ENCODE data around the gene IL31.

Gene IL31

DNA sequence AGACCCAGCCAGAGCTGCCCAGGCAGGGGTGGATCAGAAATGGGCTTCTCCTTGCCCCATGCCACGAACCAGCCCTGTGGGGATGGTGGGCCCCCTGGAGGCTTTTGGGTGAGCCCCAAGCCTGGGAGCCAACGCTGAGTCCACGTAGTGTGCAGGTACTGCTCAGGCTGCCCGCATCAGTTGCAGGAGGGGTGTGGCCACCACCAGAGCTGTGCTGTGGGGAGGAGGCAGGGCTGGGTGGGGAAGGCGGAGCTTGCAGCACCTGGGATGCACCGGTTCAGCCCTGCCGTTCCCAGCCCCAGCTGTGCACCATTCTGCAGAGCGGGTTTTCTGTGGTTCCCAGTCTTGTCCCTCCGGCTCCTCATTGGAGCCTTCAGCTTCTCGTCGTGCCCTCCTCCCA is 36.3 kb downstream of the IL31 start:
- Histone ChIP-seq H3K4me1 (ENCODE audit: insufficient read depth, low read length) (no peaks in the 10 kb centered on the region), H3K36me3 (ENCODE audit: insufficient read depth, low read length) (peaks cover 21% of the 10 kb centered on the region), H3K9me3 (ENCODE audit: control insufficient read depth, insufficient read depth, low read length) (peaks cover 17% of the 10 kb centered on the region), H3K9ac (ENCODE audit: low read depth, low read length) (no peak overlapping the region)

DNA sequence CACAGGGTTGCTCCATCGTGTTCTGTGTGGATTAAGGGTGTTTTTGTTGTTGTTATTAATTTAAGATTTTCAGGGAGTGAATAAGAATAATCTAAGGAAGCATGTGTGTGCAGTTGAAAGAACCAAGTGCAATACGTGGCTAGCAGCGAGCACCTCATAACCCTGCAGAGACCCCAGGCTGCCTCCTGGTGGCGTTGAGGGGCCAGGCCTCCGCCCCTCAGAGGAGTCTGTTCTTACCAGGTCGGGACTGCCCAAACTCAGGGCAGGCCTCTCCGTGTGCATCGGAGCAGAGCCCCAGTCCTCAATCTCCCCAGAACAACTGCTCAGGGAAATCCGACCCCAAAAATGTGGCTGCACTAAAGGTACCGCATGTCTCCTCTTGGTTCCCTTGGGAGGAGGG is 36.8 kb downstream of the IL31 start:
- Histone ChIP-seq H3K36me3 (ENCODE audit: insufficient read depth, low read length) (peaks cover 16% of the 10 kb centered on the region), H3K9ac (ENCODE audit: low read depth, low read length) (no peak overlapping the region), H3K4me1 (ENCODE audit: insufficient read depth, low read length) (no peaks in the 10 kb centered on the region), H3K9me3 (ENCODE audit: control insufficient read depth, insufficient read depth, low read length) (peaks cover 12% of the 10 kb centered on the region)

- Histone ChIP-seq H3K9me3 (ENCODE audit: control insufficient read depth, insufficient read depth, low read length) (peaks cover under 1% of the 10 kb centered on the region; the same call in 1 of the 2 replicates), H3K4me1 (ENCODE audit: insufficient read depth, low read length) (no peaks in the 10 kb centered on the region), H3K9ac (ENCODE audit: low read depth, low read length) (no peak overlapping the region), H3K36me3 (ENCODE audit: insufficient read depth, low read length) (peaks cover 11% of the 10 kb centered on the region; the same call in 1 of the 2 replicates)
Observed at GRCh38 chr12:122135437-122136031, 38.5 kb downstream of the IL31 start.

DNA sequence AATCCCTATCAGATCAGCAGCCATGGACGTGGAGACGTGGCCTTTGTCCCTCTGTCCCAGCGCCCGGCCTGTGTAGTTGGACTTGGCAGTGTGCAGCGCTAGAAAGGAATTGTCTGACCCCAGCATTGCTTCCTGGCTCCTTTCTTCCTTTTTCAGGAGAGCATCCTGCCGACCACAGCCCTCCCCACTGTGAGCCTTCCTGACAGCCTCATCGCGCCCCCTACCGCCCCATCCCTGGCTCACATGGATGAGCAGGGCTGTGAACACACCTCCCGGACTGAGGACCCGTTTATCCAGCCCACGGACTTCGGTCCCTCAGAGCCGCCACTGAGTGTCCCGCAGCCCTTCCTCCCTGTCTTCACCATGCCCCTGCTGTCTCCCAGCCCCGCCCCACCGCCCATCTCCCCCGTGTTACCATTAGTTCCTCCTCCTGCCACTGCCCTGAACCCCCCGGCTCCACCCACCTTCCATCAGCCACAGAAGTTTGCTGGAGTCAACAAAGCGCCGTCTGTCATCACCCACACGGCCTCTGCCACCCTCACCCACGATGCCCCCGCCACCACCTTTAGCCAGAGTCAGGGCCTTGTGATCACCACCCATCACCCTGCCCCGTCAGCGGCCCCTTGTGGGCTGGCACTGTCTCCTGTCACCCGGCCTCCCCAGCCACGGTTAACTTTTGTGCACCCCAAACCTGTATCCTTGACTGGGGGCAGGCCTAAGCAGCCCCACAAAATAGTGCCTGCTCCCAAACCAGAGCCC is 40.6 kb downstream of the IL31 start:
- H3K36me3 ChIP-seq (ENCODE audit: insufficient read depth, low read length) = peaks cover 4% of the 10 kb centered on the region; the same call in 1 of the 2 replicates
- no peaks in the 10 kb centered on the region for H3K9me3 ChIP-seq (ENCODE audit: control insufficient read depth, insufficient read depth, low read length)
- no peak overlapping the region for H3K9ac ChIP-seq (ENCODE audit: low read depth, low read length)
- no peaks in the 10 kb centered on the region for H3K4me1 ChIP-seq (ENCODE audit: insufficient read depth, low read length)

- no peaks in the 10 kb centered on the region; the same call in 1 of the 2 replicates for H3K4me1 ChIP-seq (ENCODE audit: insufficient read depth, low read length)
- peaks cover 4% of the 10 kb centered on the region; the same call in 1 of the 2 replicates for H3K36me3 ChIP-seq (ENCODE audit: insufficient read depth, low read length)
- no peak overlapping the region for H3K9ac ChIP-seq (ENCODE audit: low read depth, low read length)
- no peaks in the 10 kb centered on the region for H3K9me3 ChIP-seq (ENCODE audit: control insufficient read depth, insufficient read depth, low read length)
Observed at GRCh38 chr12:122130150-122130549, 43.9 kb downstream of the IL31 start.

- Histone ChIP-seq H3K9ac (ENCODE audit: low read depth, low read length) (no peak overlapping the region), H3K4me1 (ENCODE audit: insufficient read depth, low read length) (no peaks in the 10 kb centered on the region; the same call in 1 of the 2 replicates), H3K36me3 (ENCODE audit: insufficient read depth, low read length) (peaks cover 4% of the 10 kb centered on the region; the same call in 1 of the 2 replicates), H3K9me3 (ENCODE audit: control insufficient read depth, insufficient read depth, low read length) (no peaks in the 10 kb centered on the region)
Observed at GRCh38 chr12:122129131-122129530, 44.9 kb downstream of the IL31 start.

GRCh38 chr12:122128481-122128880 is 45.5 kb downstream of the IL31 start:
- Histone ChIP-seq H3K9me3 (ENCODE audit: control insufficient read depth, insufficient read depth, low read length) (no peaks in the 10 kb centered on the region), H3K36me3 (ENCODE audit: insufficient read depth, low read length) (no peaks in the 10 kb centered on the region; the same call in 1 of the 2 replicates), H3K4me1 (ENCODE audit: insufficient read depth, low read length) (no peaks in the 10 kb centered on the region; the same call in none of the 2 replicates), H3K9ac (ENCODE audit: low read depth, low read length) (no peak overlapping the region)

GRCh38 chr12:122127839-122128238 is 46.2 kb downstream of the IL31 start:
- Histone ChIP-seq H3K9me3 (ENCODE audit: control insufficient read depth, insufficient read depth, low read length) (no peaks in the 10 kb centered on the region), H3K4me1 (ENCODE audit: insufficient read depth, low read length) (no peaks in the 10 kb centered on the region; the same call in none of the 2 replicates), H3K36me3 (ENCODE audit: insufficient read depth, low read length) (no peaks in the 10 kb centered on the region; the same call in 1 of the 2 replicates), H3K9ac (ENCODE audit: low read depth, low read length) (no peak overlapping the region)

GRCh38 chr12:122126713-122127597 is 47.1 kb downstream of the IL31 start:
- no peaks in the 10 kb centered on the region; the same call in none of the 2 replicates for H3K4me1 ChIP-seq (ENCODE audit: insufficient read depth, low read length)
- H3K9ac ChIP-seq (ENCODE audit: low read depth, low read length) = no peak overlapping the region
- H3K36me3 ChIP-seq (ENCODE audit: insufficient read depth, low read length) = no peaks in the 10 kb centered on the region; the same call in 1 of the 2 replicates
- H3K9me3 ChIP-seq (ENCODE audit: control insufficient read depth, insufficient read depth, low read length) = no peaks in the 10 kb centered on the region

GRCh38 chr12:122126342-122126635 is 47.7 kb downstream of the IL31 start:
- Histone ChIP-seq H3K9me3 (ENCODE audit: control insufficient read depth, insufficient read depth, low read length) (no peaks in the 10 kb centered on the region), H3K36me3 (ENCODE audit: insufficient read depth, low read length) (no peaks in the 10 kb centered on the region; the same call in 1 of the 2 replicates), H3K9ac (ENCODE audit: low read depth, low read length) (no peak overlapping the region), H3K4me1 (ENCODE audit: insufficient read depth, low read length) (no peaks in the 10 kb centered on the region; the same call in none of the 2 replicates)

GRCh38 chr12:122125452-122126341 is 48.3 kb downstream of the IL31 start:
- Histone ChIP-seq H3K9ac (ENCODE audit: low read depth, low read length) (no peak overlapping the region), H3K4me1 (ENCODE audit: insufficient read depth, low read length) (no peaks in the 10 kb centered on the region; the same call in none of the 2 replicates), H3K9me3 (ENCODE audit: control insufficient read depth, insufficient read depth, low read length) (no peaks in the 10 kb centered on the region), H3K36me3 (ENCODE audit: insufficient read depth, low read length) (no peaks in the 10 kb centered on the region; the same call in 1 of the 2 replicates)

- no peaks in the 10 kb centered on the region; the same call in none of the 2 replicates for H3K4me1 ChIP-seq (ENCODE audit: insufficient read depth, low read length)
- no peaks in the 10 kb centered on the region for H3K9me3 ChIP-seq (ENCODE audit: control insufficient read depth, insufficient read depth, low read length)
- H3K9ac ChIP-seq (ENCODE audit: low read depth, low read length) = no peak overlapping the region
- H3K36me3 ChIP-seq (ENCODE audit: insufficient read depth, low read length) = no peaks in the 10 kb centered on the region
Observed at GRCh38 chr12:122124370-122124769, 49.7 kb downstream of the IL31 start.

- Histone ChIP-seq H3K4me1 (ENCODE audit: insufficient read depth, low read length) (no peaks in the 10 kb centered on the region; the same call in none of the 2 replicates), H3K9me3 (ENCODE audit: control insufficient read depth, insufficient read depth, low read length) (no peaks in the 10 kb centered on the region), H3K9ac (ENCODE audit: low read depth, low read length) (no peak overlapping the region), H3K36me3 (ENCODE audit: insufficient read depth, low read length) (no peaks in the 10 kb centered on the region)
Observed at GRCh38 chr12:122123761-122124145, 50.3 kb downstream of the IL31 start.
